SK-N-SH treated with all-trans-retinoic acid at 6 μM for 48 hours (cell line): Measurements from ENCODE around the gene SDK2.

Experiments used
- ATAC-seq: fragments of 200-7000 bp; cut with Tn5 transposase; 3 replicates; pipeline ENCODE4 v1.9.1; 2020; ENCODE audit warnings: mild to moderate bottlenecking, moderate library complexity
- ARNTL ChIP-seq: fragments of 450-650 bp; formaldehyde crosslinking; IDR thresholded peaks from 2 replicates; pipeline ENCODE4 v1.5.0; 2020; ENCODE audit warnings: low read depth, mild to moderate bottlenecking, moderate library complexity, borderline replicate concordance
- BACH2 ChIP-seq: fragments of 250-450 bp; sonication (Bioruptor Pico); IDR thresholded peaks from 2 replicates; pipeline ENCODE4 v1.9.0; 2021; ENCODE audit warnings: mild to moderate bottlenecking, borderline replicate concordance
- CSDC2 ChIP-seq: fragments of 250-450 bp; sonication (Bioruptor Pico); IDR thresholded peaks from 2 replicates; pipeline ENCODE4 v1.5.0; 2020; ENCODE audit warnings: mild to moderate bottlenecking, moderate library complexity
- ESRRG ChIP-seq: fragments of 250-450 bp; sonication (Bioruptor Pico); IDR thresholded peaks from 2 replicates; pipeline ENCODE4 v1.6.1; 2021; ENCODE audit warnings: mild to moderate bottlenecking
- GLIS3 ChIP-seq: fragments of 250-450 bp; sonication (Bioruptor Pico); IDR thresholded peaks from 2 replicates; pipeline ENCODE4 v1.5.0; 2020; ENCODE audit warnings: mild to moderate bottlenecking, moderate library complexity
- ISL1 ChIP-seq: fragments of 250-450 bp; sonication (Bioruptor Pico); IDR thresholded peaks from 2 replicates; pipeline ENCODE4 v2.1.2; 2022; ENCODE audit warnings: mild to moderate bottlenecking, moderate library complexity
- OSR1 ChIP-seq: fragments of 250-450 bp; sonication (Bioruptor Pico); IDR thresholded peaks from 2 replicates; pipeline ENCODE4 v1.8.0; 2022; ENCODE audit warnings: moderate library complexity, mild to moderate bottlenecking, inconsistent platforms
- POU6F1 ChIP-seq: fragments of 250-450 bp; sonication (Bioruptor Pico); IDR thresholded peaks from 2 replicates; pipeline ENCODE4 v1.8.0; 2021; ENCODE audit warnings: low read depth, mild to moderate bottlenecking, moderate library complexity, borderline replicate concordance
- PPARA ChIP-seq: fragments of 250-450 bp; sonication (Bioruptor Pico); IDR thresholded peaks from 2 replicates; pipeline ENCODE4 v1.5.0; 2020; ENCODE audit warnings: mild to moderate bottlenecking, borderline replicate concordance
- RARB ChIP-seq: fragments of 250-450 bp; sonication (Bioruptor Pico); IDR thresholded peaks from 2 replicates; pipeline ENCODE4 v1.8.0; 2021; ENCODE audit warnings: mild to moderate bottlenecking, moderate library complexity
- SNAI2 ChIP-seq: fragments of 250-450 bp; sonication (Bioruptor Pico); IDR thresholded peaks from 2 replicates; pipeline ENCODE4 v1.5.0; 2020; ENCODE audit warnings: mild to moderate bottlenecking, moderate library complexity
- TOX ChIP-seq: fragments of 250-450 bp; sonication (Bioruptor Pico); IDR thresholded peaks from 2 replicates; pipeline ENCODE4 v1.8.0; 2021; ENCODE audit warnings: mild to moderate bottlenecking, moderate library complexity, borderline replicate concordance
- TSHZ2 ChIP-seq: fragments of 250-450 bp; sonication (Bioruptor Pico); IDR thresholded peaks from 2 replicates; pipeline ENCODE4 v1.5.0; 2020; ENCODE audit warnings: mild to moderate bottlenecking, moderate library complexity
- ZC3H10 ChIP-seq: fragments of 250-450 bp; sonication (Bioruptor Pico); IDR thresholded peaks from 2 replicates; pipeline ENCODE4 v1.5.1; 2021; ENCODE audit warnings: mild to moderate bottlenecking, moderate library complexity
- ZFP3 ChIP-seq: fragments of 250-450 bp; sonication (Bioruptor Pico); IDR thresholded peaks from 2 replicates; pipeline ENCODE4 v1.5.0; 2020; ENCODE audit warnings: mild to moderate bottlenecking, moderate library complexity
- ZFP30 ChIP-seq: fragments of 450-650 bp; formaldehyde crosslinking; IDR thresholded peaks from 2 replicates; pipeline ENCODE4 v1.5.0; 2022; ENCODE audit warnings: mild to moderate bottlenecking, moderate library complexity
- ZNF565 ChIP-seq: fragments of 450-650 bp; formaldehyde crosslinking; conservative IDR thresholded peaks from 2 replicates; pipeline ENCODE4 v1.5.0; 2020; ENCODE audit warnings: low read depth, mild to moderate bottlenecking, moderate library complexity
- ZNF70 ChIP-seq: fragments of 450-650 bp; formaldehyde crosslinking; IDR thresholded peaks from 2 replicates; pipeline ENCODE4 v1.5.0; 2020; ENCODE audit warnings: mild to moderate bottlenecking, moderate library complexity
- ZNF8 ChIP-seq: fragments of 450-650 bp; formaldehyde crosslinking; IDR thresholded peaks from 2 replicates; pipeline ENCODE4 v1.5.0; 2020; ENCODE audit warnings: mild to moderate bottlenecking, moderate library complexity
- TF ChIP-seq, protein P1 (sequence below): fragments of 250-450 bp; sonication (Bioruptor Pico); IDR thresholded peaks from 2 replicates; pipeline ENCODE4 v1.5.1; 2020; ENCODE audit warnings: low read depth, mild to moderate bottlenecking, moderate library complexity
- TF ChIP-seq, protein P2 (sequence below): fragments of 250-450 bp; sonication (Bioruptor Pico); IDR thresholded peaks from 2 replicates; pipeline ENCODE4 v1.5.1; 2021; ENCODE audit warnings: mild to moderate bottlenecking, moderate library complexity
- TF ChIP-seq, protein P3 (sequence below): fragments of 250-450 bp; sonication (Bioruptor Pico); IDR thresholded peaks from 2 replicates; pipeline ENCODE4 v1.8.0; 2020; ENCODE audit warnings: mild to moderate bottlenecking, moderate library complexity, borderline replicate concordance

SDK2 gene

GRCh38 chr17:73513426-73513825 is 130.8 kb downstream of the SDK2 start (continued):
- TF ChIP-seq POU6F1 (CRISPR knock-in tag) (no peak), ZNF565 (CRISPR knock-in tag) (no peak), SNAI2 (CRISPR knock-in tag) (no peak), ISL1 (CRISPR knock-in tag) (no peak), ZFP30 (no peak), ESRRG (no peak)

GRCh38 chr17:73511719-73512115 is 132.5 kb downstream of the SDK2 start:
- ATAC-seq, result no peak

More at GRCh38 chr17:73511719-73512115, 132.5 kb downstream of the SDK2 start:
- TF ChIP-seq CSDC2 (no peak), RARB (CRISPR knock-in tag) (no peak), ZFP30 (no peak), POU6F1 (CRISPR knock-in tag) (no peak), TOX (no peak), PPARA (no peak), ZNF70 (CRISPR knock-in tag) (no peak), ZC3H10 (no peak), ZNF8 (no peak), BACH2 (no peak), ZFP3 (CRISPR knock-in tag) (no peak), TSHZ2 (no peak), ARNTL (CRISPR knock-in tag) (no peak), OSR1 (CRISPR knock-in tag) (no peak), SNAI2 (CRISPR knock-in tag) (no peak), GLIS3 (CRISPR knock-in tag) (no peak)
- TF ChIP-seq, protein P1, sequence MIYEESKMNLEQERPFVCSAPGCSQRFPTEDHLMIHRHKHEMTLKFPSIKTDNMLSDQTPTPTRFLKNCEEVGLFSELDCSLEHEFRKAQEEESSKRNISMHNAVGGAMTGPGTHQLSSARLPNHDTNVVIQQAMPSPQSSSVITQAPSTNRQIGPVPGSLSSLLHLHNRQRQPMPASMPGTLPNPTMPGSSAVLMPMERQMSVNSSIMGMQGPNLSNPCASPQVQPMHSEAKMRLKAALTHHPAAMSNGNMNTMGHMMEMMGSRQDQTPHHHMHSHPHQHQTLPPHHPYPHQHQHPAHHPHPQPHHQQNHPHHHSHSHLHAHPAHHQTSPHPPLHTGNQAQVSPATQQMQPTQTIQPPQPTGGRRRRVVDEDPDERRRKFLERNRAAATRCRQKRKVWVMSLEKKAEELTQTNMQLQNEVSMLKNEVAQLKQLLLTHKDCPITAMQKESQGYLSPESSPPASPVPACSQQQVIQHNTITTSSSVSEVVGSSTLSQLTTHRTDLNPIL (CRISPR knock-in tag), result no peak
- TF ChIP-seq, protein P2, sequence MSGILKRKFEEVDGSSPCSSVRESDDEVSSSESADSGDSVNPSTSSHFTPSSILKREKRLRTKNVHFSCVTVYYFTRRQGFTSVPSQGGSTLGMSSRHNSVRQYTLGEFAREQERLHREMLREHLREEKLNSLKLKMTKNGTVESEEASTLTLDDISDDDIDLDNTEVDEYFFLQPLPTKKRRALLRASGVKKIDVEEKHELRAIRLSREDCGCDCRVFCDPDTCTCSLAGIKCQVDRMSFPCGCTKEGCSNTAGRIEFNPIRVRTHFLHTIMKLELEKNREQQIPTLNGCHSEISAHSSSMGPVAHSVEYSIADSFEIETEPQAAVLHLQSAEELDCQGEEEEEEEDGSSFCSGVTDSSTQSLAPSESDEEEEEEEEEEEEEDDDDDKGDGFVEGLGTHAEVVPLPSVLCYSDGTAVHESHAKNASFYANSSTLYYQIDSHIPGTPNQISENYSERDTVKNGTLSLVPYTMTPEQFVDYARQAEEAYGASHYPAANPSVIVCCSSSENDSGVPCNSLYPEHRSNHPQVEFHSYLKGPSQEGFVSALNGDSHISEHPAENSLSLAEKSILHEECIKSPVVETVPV (CRISPR knock-in tag), result no peak
- TF ChIP-seq, protein P3, sequence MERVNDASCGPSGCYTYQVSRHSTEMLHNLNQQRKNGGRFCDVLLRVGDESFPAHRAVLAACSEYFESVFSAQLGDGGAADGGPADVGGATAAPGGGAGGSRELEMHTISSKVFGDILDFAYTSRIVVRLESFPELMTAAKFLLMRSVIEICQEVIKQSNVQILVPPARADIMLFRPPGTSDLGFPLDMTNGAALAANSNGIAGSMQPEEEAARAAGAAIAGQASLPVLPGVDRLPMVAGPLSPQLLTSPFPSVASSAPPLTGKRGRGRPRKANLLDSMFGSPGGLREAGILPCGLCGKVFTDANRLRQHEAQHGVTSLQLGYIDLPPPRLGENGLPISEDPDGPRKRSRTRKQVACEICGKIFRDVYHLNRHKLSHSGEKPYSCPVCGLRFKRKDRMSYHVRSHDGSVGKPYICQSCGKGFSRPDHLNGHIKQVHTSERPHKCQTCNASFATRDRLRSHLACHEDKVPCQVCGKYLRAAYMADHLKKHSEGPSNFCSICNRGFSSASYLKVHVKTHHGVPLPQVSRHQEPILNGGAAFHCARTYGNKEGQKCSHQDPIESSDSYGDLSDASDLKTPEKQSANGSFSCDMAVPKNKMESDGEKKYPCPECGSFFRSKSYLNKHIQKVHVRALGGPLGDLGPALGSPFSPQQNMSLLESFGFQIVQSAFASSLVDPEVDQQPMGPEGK, result no peak
- TF ChIP-seq, all 23 proteins: peak for 0
